ENCODE data around the gene BMP8B. TPM values are rescaled to one million over a fixed set of nuclear protein-coding genes. Genes with fewer than 3 reads are reported as not detected.

BMP8B gene
- total RNA-seq, 1 donor from 2014 or later = 1.4 TPM

DNA sequence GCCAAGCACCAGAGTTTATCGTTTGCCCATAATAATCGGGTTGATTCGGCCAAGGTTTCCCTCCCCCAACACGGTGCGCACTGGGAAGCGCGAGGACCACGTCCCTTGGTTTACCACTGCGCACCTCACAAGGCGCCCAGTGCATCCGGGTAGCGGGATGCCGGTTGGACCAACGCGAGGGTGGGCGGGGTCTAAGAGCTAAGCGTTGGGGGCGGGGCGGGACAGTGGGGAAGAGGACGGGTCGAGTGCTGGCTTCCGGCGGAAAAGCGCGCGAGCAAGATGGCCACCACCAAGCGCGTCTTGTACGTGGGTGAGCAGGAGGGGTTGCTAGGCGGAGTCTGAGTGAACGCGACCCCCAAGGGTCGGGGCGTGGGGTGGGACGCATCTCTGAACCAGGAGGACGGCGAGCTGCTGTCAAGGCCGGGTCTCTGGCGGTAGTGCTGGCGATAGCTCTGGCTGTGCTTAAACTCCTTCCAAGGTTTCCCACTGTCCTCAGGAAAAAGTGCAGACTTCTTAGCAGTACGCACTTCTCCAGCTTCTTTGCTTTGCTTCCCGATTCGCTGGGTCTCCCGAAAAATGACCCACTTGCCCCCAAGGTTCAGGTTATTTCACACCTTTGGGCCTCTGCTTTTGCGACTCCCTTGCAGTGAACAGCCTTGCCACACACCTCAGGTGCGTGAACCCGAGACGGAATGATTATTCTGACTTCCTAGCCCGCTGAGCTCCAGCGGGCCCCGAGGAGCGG is 49.9 kb downstream of the BMP8B start, which contains the start of gene PPIE:
PPIE (plus strand) TSS at position 261 of the 745 bp plus-strand sequence; CDS start at position 280, 19 bp downstream.
- H3K27ac Mint-ChIP-seq (ENCODE audit: unreplicated experiment) = peak within 1 kb of the TSS; percentile 91
- peaks cover 27% of the 10 kb centered on the region for H3K4me1 Mint-ChIP-seq
- TF ChIP-seq, protein P1, sequence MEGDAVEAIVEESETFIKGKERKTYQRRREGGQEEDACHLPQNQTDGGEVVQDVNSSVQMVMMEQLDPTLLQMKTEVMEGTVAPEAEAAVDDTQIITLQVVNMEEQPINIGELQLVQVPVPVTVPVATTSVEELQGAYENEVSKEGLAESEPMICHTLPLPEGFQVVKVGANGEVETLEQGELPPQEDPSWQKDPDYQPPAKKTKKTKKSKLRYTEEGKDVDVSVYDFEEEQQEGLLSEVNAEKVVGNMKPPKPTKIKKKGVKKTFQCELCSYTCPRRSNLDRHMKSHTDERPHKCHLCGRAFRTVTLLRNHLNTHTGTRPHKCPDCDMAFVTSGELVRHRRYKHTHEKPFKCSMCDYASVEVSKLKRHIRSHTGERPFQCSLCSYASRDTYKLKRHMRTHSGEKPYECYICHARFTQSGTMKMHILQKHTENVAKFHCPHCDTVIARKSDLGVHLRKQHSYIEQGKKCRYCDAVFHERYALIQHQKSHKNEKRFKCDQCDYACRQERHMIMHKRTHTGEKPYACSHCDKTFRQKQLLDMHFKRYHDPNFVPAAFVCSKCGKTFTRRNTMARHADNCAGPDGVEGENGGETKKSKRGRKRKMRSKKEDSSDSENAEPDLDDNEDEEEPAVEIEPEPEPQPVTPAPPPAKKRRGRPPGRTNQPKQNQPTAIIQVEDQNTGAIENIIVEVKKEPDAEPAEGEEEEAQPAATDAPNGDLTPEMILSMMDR (conservative IDR thresholded peaks at IDR 0.05) = no peak
- no peaks in the 10 kb centered on the region for H3K36me3 Mint-ChIP-seq (ENCODE audit: low read depth)
- H3K4me3 Mint-ChIP-seq = peak within 1 kb of the TSS; percentile 97
- peak; percentile 84 for DNase-seq (ENCODE audit: low read depth, low spot score)
- H3K9me3 Mint-ChIP-seq = no peaks in the 10 kb centered on the region
- H3K27me3 Mint-ChIP-seq (ENCODE audit: low read depth) = peaks cover 40% of the 10 kb centered on the region

DNA sequence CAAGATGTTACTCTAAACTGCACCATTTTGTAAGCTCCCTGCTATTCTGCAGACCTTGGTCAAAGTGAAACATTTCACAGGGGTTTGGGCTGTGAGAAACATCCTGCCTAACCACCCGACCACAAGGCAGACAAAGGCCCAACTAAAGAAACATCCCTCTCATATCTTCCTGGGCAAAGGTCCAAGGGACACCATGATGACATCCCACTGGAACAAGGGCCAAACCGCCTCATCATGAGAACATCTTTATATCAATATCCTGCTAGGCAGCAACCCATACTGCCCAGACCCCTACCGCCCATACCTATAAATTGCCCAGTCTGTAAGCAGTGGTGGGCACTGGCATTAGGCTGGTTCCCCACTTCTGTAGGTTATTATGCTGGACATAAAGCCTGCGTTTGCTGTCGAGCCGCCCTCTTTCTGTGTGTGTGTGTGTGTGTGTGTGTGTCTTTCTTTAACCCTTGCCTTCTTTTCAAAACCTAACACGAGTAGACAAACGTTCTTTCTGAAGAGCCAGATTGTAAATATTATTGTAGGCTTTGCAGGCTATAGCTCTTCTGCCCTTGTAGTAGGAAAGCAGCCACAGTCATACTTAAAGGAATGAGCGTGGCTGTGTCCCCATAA is 51.0 kb downstream of the BMP8B start:
- peak overlapping the region; percentile 21 for H3K4me3 Mint-ChIP-seq
- no peak overlapping the region for H3K27ac Mint-ChIP-seq (ENCODE audit: unreplicated experiment)
- peaks cover 52% of the 10 kb centered on the region for H3K27me3 Mint-ChIP-seq (ENCODE audit: low read depth)
- TF ChIP-seq, protein P1 (conservative IDR thresholded peaks at IDR 0.05) = no peak
- peaks cover 27% of the 10 kb centered on the region for H3K4me1 Mint-ChIP-seq
- no peaks in the 10 kb centered on the region for H3K36me3 Mint-ChIP-seq (ENCODE audit: low read depth)
- H3K9me3 Mint-ChIP-seq = no peaks in the 10 kb centered on the region
- DNase-seq (ENCODE audit: low read depth, low spot score) = no peak

DNA sequence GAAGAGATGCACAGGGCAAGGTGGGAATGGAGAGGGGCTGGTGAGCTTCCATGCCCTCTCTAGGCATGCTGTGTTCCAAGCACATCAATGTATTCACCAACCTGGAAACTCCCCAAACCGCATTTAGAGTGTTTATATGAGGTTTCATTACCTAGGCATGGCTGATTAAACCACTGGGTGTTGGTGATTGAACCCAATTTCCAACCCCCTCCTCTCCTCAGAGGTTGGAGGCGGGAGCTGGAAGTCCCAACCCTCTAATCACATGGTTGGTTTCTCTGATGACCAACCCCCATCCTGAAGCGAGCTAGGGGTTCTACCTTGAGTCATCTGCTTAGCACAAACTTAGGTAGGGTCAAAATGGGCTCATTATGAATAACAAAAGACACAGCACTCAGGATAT is 52.9 kb downstream of the BMP8B start:
- no peak for DNase-seq (ENCODE audit: low read depth, low spot score)
- Mint-ChIP-seq H3K36me3 (ENCODE audit: low read depth) (no peaks in the 10 kb centered on the region), H3K27me3 (ENCODE audit: low read depth) (peaks cover 71% of the 10 kb centered on the region), H3K4me3 (peak overlapping the region; percentile 20), H3K27ac (ENCODE audit: unreplicated experiment) (no peak overlapping the region), H3K9me3 (no peaks in the 10 kb centered on the region), H3K4me1 (peaks cover 22% of the 10 kb centered on the region)
- TF ChIP-seq, protein P1 (conservative IDR thresholded peaks at IDR 0.05) = no peak

DNA sequence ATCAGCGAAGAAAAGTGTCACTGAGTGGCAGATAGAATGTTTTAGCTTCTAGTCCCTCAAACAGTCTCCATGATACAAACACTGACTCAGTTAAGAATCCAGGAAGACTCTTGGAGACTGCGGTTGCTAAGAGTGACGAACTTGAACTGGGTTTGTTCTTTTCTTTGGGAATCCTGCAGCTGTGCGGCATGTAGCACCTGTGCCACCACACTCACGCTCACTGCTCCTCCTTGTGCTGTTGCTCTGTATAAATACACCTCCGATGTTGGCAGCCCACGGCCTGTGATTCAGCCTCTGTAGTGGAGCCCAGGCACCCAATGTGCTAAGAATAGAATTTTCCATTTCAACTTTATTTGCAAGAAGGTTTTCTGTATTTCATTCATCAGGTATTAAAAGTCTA is 55.5 kb downstream of the BMP8B start:
- TF ChIP-seq, protein P1 (conservative IDR thresholded peaks at IDR 0.05) = no peak
- no peak overlapping the region for H3K27ac Mint-ChIP-seq (ENCODE audit: unreplicated experiment)
- no peak for DNase-seq (ENCODE audit: low read depth, low spot score)

DNA sequence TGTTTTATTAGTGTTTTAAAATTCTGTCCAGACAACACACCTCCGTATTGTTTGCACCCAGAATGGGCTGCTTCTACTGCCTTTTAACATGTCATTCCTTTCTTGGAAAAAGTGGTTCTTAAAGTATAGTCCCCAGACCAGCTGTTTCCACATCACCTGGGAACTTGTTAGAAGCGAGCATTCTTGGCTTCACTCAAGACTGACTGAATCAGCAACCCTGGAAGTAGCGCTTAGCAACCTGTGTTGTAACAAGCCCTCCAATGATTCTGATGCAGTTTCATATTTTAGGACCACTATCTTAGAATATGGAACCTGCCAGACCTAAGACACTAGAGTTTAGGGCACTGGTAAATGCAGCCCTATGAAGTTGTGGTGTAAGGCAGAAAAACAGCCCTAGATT is 55.9 kb downstream of the BMP8B start:
- Mint-ChIP-seq H3K4me3 (no peak overlapping the region), H3K9me3 (no peaks in the 10 kb centered on the region), H3K4me1 (no peaks in the 10 kb centered on the region), H3K27ac (ENCODE audit: unreplicated experiment) (no peak overlapping the region), H3K36me3 (ENCODE audit: low read depth) (no peaks in the 10 kb centered on the region), H3K27me3 (ENCODE audit: low read depth) (peaks cover 97% of the 10 kb centered on the region)
- DNase-seq (ENCODE audit: low read depth, low spot score) = no peak
- TF ChIP-seq, protein P1 (conservative IDR thresholded peaks at IDR 0.05) = no peak

More for the DNA sequence above, 55.5 kb downstream of the BMP8B start:
- Mint-ChIP-seq H3K9me3 (no peaks in the 10 kb centered on the region), H3K4me1 (no peaks in the 10 kb centered on the region), H3K27me3 (ENCODE audit: low read depth) (peaks cover 94% of the 10 kb centered on the region), H3K36me3 (ENCODE audit: low read depth) (no peaks in the 10 kb centered on the region), H3K4me3 (no peak overlapping the region)
